OCI-LY7 (cell line): ENCODE measurements around the gene INPP5A. TPM values are rescaled to one million over a fixed set of nuclear protein-coding genes. Genes with fewer than 3 reads are reported as not detected.

ENCODE experiments used
- BruUV-seq: library from RNA; stranded (reverse); fragments of 400-500 nt; replicated peaks from 2 replicates; lab custom pipeline; 2021; lab: Mats Ljungman, UMichigan
- CTCF ChIA-PET: fragments of 300-600 bp; sonication (Branson Sonifier 250); formaldehyde crosslinking; loops from one replicate; lab custom pipeline; 2022; ENCODE audit warnings: antibody characterized with exemption; ENCODE audit not compliant: unreplicated experiment; lab: Charles Lee
- POLR2A ChIA-PET: fragments of 300-600 bp; sonication (Branson Sonifier 250); formaldehyde crosslinking; loops from one replicate; lab custom pipeline; 2022; ENCODE audit warnings: antibody characterized with exemption; lab: Charles Lee
- DNase-seq: peaks from one replicate; pipeline ENCODE4 v3.0.0-alpha.2; 2015; ENCODE audit warnings: low spot score
- H2AFZ ChIP-seq: fragments of 200-600 bp; sonication (generic), shearing (Covaris generic); 2 replicates; pipeline ENCODE4 v1.6.1; 2014; ENCODE audit warnings: mild to moderate bottlenecking, antibody characterized with exemption, low read length, moderate library complexity
- H3K27ac ChIP-seq: fragments of 200-600 bp; sonication (generic); 2 replicates; pipeline ENCODE4 v1.5.1; 2014; ENCODE audit warnings: mixed run types, low read depth, mild to moderate bottlenecking, moderate library complexity, low read length, inconsistent platforms; ENCODE audit not compliant: poor library complexity, severe bottlenecking
- H3K36me3 ChIP-seq: fragments of 200-600 bp; sonication (generic); 2 replicates; pipeline ENCODE4 v1.6.1; 2014; ENCODE audit warnings: mild to moderate bottlenecking, antibody characterized with exemption, low read length, moderate library complexity, mixed read lengths; ENCODE audit not compliant: insufficient read depth
- H3K4me1 ChIP-seq: fragments of 200-600 bp; sonication (generic); 2 replicates; pipeline ENCODE4 v1.5.1; 2014; ENCODE audit warnings: mild to moderate bottlenecking, low read length; ENCODE audit not compliant: insufficient read depth, poor library complexity, severe bottlenecking
- H3K4me2 ChIP-seq: fragments of 200-600 bp; sonication (generic); 2 replicates; pipeline ENCODE4 v1.6.1; 2014; ENCODE audit warnings: mild to moderate bottlenecking, low read length
- H3K4me3 ChIP-seq: fragments of 200-600 bp; sonication (generic); 2 replicates; pipeline ENCODE4 v1.5.1; 2014; ENCODE audit warnings: mild to moderate bottlenecking, low read depth, low read length; ENCODE audit not compliant: poor library complexity, severe bottlenecking
- H3K79me2 ChIP-seq: fragments of 200-600 bp; sonication (generic); 2 replicates; pipeline ENCODE4 v1.6.1; 2016; ENCODE audit warnings: low read depth, mild to moderate bottlenecking, low read length, moderate library complexity, mixed read lengths; ENCODE audit not compliant: insufficient read depth
- H3K9me2 ChIP-seq: fragments of 200-600 bp; sonication (generic); 2 replicates; pipeline ENCODE4 v1.6.1; 2016; ENCODE audit warnings: mild to moderate bottlenecking, low read length, mixed read lengths; ENCODE audit not compliant: insufficient read depth
- H3K9me3 ChIP-seq: fragments of 200-600 bp; sonication (generic); 2 replicates; pipeline ENCODE4 v1.6.1; 2014; ENCODE audit warnings: mild to moderate bottlenecking, mixed run types, low read length, mixed read lengths
- H4K20me1 ChIP-seq: fragments of 200-600 bp; sonication (generic); 2 replicates; pipeline ENCODE4 v1.6.1; 2014; ENCODE audit warnings: mild to moderate bottlenecking, antibody characterized with exemption, low read length, moderate library complexity, mixed read lengths; ENCODE audit not compliant: insufficient read depth
- CTCF ChIP-seq: fragments of 200-600 bp; sonication (generic); conservative IDR thresholded peaks from 2 replicates; pipeline ENCODE4 v1.5.1; 2014; ENCODE audit warnings: mild to moderate bottlenecking, antibody characterized with exemption, low read length, moderate library complexity, mixed read lengths
- EZH2phosphoT487 ChIP-seq: fragments of 200-600 bp; sonication (generic); IDR thresholded peaks from 2 replicates; pipeline ENCODE4 v1.6.1; 2018; ENCODE audit warnings: low read depth, borderline replicate concordance, mild to moderate bottlenecking, mixed run types, antibody characterized with exemption, low read length, moderate library complexity, mixed read lengths
- intact Hi-C: fragments of 100-400 bp; cut with micrococcal nuclease; formaldehyde crosslinking; loops from one replicate; pipeline ENCODE4 v1.10.0; 2022; ENCODE audit not compliant: unreplicated experiment
- total RNA-seq, 2 experiments: library from RNA; depleted of rRNA in 1 of 2; stranded (reverse); fragments of >200 nt in 1 of 2; shearing (Covaris generic) in 1 of 2; gene quantifications; 2 replicates each; pipeline ENCODE4 v1.2.3, GENCODE V29; 2014 to 2022

The INPP5A gene
- total RNA-seq, 2 experiments from 2014 or later, result 14.5 to 18.4 TPM

- no peak overlapping the region for H3K27ac ChIP-seq
- POLR2A ChIA-PET, result no interaction called here
- H3K4me2 ChIP-seq, result no peak overlapping the region
- no peak for TF ChIP-seq CTCF
- no peak for TF ChIP-seq EZH2phosphoT487
- no peak for DNase-seq
- H3K4me1 ChIP-seq, result no peaks in the 10 kb centered on the region
- no peak overlapping the region for H3K4me3 ChIP-seq
- intact Hi-C loops, result no loop called here
- H3K9me3 ChIP-seq, result 0 out of 2 replicates have a peak, but pooled peaks cover 11% of the 10 kb centered on the region
- no peaks in the 10 kb centered on the region for H4K20me1 ChIP-seq
- no peak overlapping the region for H2AFZ ChIP-seq
- CTCF ChIA-PET, result no interaction called here
- no peaks in the 10 kb centered on the region for H3K79me2 ChIP-seq
- no peaks in the 10 kb centered on the region for H3K9me2 ChIP-seq
- no peaks in the 10 kb centered on the region for H3K36me3 ChIP-seq
- no TSS peak for BruUV-seq
Measured at GRCh38 chr10:132827423-132827789, 289.8 kb downstream of the INPP5A start.

- POLR2A ChIA-PET, result no interaction called here
- Histone ChIP-seq H3K9me2 (no peaks in the 10 kb centered on the region), H3K4me3 (no peak overlapping the region)
Measured at GRCh38 chr10:132827861-132828539, 290.4 kb downstream of the INPP5A start.

More at GRCh38 chr10:132827861-132828539, 290.4 kb downstream of the INPP5A start:
- TF ChIP-seq EZH2phosphoT487 (no peak), CTCF (no peak)
- BruUV-seq, result no TSS peak
- no peaks in the 10 kb centered on the region for H3K36me3 ChIP-seq
- CTCF ChIA-PET, result no interaction called here
- H2AFZ ChIP-seq, result no peak overlapping the region
- no peaks in the 10 kb centered on the region for H3K4me1 ChIP-seq
- no peak overlapping the region for H3K27ac ChIP-seq
- H3K9me3 ChIP-seq, result 0 out of 2 replicates have a peak, but pooled peaks cover 11% of the 10 kb centered on the region
- intact Hi-C loops, result no loop called here
- no peak overlapping the region for H3K4me2 ChIP-seq
- no peaks in the 10 kb centered on the region for H3K79me2 ChIP-seq
- no peak for DNase-seq
- H4K20me1 ChIP-seq, result no peaks in the 10 kb centered on the region
